ENCODE data around the gene TIMM17A. TPM values are rescaled to one million over a fixed set of nuclear protein-coding genes. Genes with fewer than 3 reads are reported as not detected.

The TIMM17A gene
- total RNA-seq, 1 experiment from 2014 or later: 157 TPM

- ChIA-PET CTCF (interaction anchor here (0.6 to 7.5 kb wide), 2 partner anchors 34 to 43 kb away, joined by 4 to 51 read pairs; no protein-coding TSS in a partner anchor), POLR2A (interaction anchor here (1.1 kb wide), 1 partner anchor 13 kb away, joined by 3 read pairs; no protein-coding TSS in a partner anchor)
- no peak for TF ChIP-seq CTCF (IDR thresholded peaks at IDR 0.05; ENCODE audit: unreplicated experiment)
- intact Hi-C loops (cut with micrococcal nuclease): no loop called here
- Mint-ChIP-seq H3K9me3 (ENCODE audit: unreplicated experiment) (no peaks in the 10 kb centered on the region), H3K4me1 (ENCODE audit: insufficient read depth, unreplicated experiment) (peaks cover 6% of the 10 kb centered on the region), H3K27ac (ENCODE audit: low read depth, unreplicated experiment) (no peak overlapping the region), H3K4me3 (ENCODE audit: unreplicated experiment) (no peak overlapping the region), H3K36me3 (ENCODE audit: insufficient read depth, unreplicated experiment) (no peaks in the 10 kb centered on the region), H3K27me3 (ENCODE audit: insufficient read depth, unreplicated experiment) (no peaks in the 10 kb centered on the region)
- BruUV-seq (replicated peaks): no TSS peak
- DNase-seq (ENCODE audit: unreplicated experiment): no peak
Measured at GRCh38 chr1:201930137-201930536, 25.2 kb upstream of the TIMM17A start.

- no peak for DNase-seq (ENCODE audit: unreplicated experiment)
- Mint-ChIP-seq H3K27ac (ENCODE audit: low read depth, unreplicated experiment) (no peak overlapping the region), H3K4me3 (ENCODE audit: unreplicated experiment) (no peak overlapping the region), H3K4me1 (ENCODE audit: insufficient read depth, unreplicated experiment) (peaks cover 6% of the 10 kb centered on the region), H3K9me3 (ENCODE audit: unreplicated experiment) (no peaks in the 10 kb centered on the region), H3K36me3 (ENCODE audit: insufficient read depth, unreplicated experiment) (no peaks in the 10 kb centered on the region), H3K27me3 (ENCODE audit: insufficient read depth, unreplicated experiment) (no peaks in the 10 kb centered on the region)
- BruUV-seq (replicated peaks): no TSS peak
- ChIA-PET CTCF (interaction anchor here (1.2 kb wide), 2 partner anchors 10 to 37 kb away, joined by 3 to 8 read pairs; no protein-coding TSS in a partner anchor), POLR2A (interaction anchor here (0.6 to 1.1 kb wide), 3 partner anchors 13 to 242 kb away, joined by 3 read pairs; partner anchors contain the start of gene TIMM17A)
- no peak for TF ChIP-seq CTCF (IDR thresholded peaks at IDR 0.05; ENCODE audit: unreplicated experiment)
- intact Hi-C loops (cut with micrococcal nuclease): no loop called here
Measured at GRCh38 chr1:201930803-201931202, 24.5 kb upstream of the TIMM17A start.

- Mint-ChIP-seq H3K4me3 (ENCODE audit: unreplicated experiment) (no peak overlapping the region), H3K4me1 (ENCODE audit: insufficient read depth, unreplicated experiment) (peaks cover 12% of the 10 kb centered on the region), H3K27me3 (ENCODE audit: insufficient read depth, unreplicated experiment) (no peaks in the 10 kb centered on the region), H3K9me3 (ENCODE audit: unreplicated experiment) (no peaks in the 10 kb centered on the region), H3K36me3 (ENCODE audit: insufficient read depth, unreplicated experiment) (no peaks in the 10 kb centered on the region), H3K27ac (ENCODE audit: low read depth, unreplicated experiment) (no peak overlapping the region)
- ChIA-PET CTCF (interaction anchor here (0.9 to 1.0 kb wide), 2 partner anchors 8 to 38 kb away, joined by 3 to 6 read pairs; no protein-coding TSS in a partner anchor), POLR2A (interaction anchor here (0.6 to 0.7 kb wide), 2 partner anchors 15 to 89 kb away, joined by 3 read pairs; no protein-coding TSS in a partner anchor)
- intact Hi-C loops (cut with micrococcal nuclease): no loop called here
- TF ChIP-seq CTCF (IDR thresholded peaks at IDR 0.05; ENCODE audit: unreplicated experiment): no peak
- DNase-seq (ENCODE audit: unreplicated experiment): peak; percentile 37
- no TSS peak for BruUV-seq (replicated peaks)
Measured at GRCh38 chr1:201933840-201934430, 21.4 kb upstream of the TIMM17A start.

- Mint-ChIP-seq H3K27ac (ENCODE audit: low read depth, unreplicated experiment) (peak overlapping the region; percentile 43), H3K36me3 (ENCODE audit: insufficient read depth, unreplicated experiment) (no peaks in the 10 kb centered on the region)
- peak; percentile 53 for DNase-seq (ENCODE audit: unreplicated experiment)
Measured at GRCh38 chr1:201937624-201938213, 17.6 kb upstream of the TIMM17A start.

More at GRCh38 chr1:201937624-201938213, 17.6 kb upstream of the TIMM17A start:
- H3K4me3 Mint-ChIP-seq (ENCODE audit: unreplicated experiment): no peak overlapping the region
- no TSS peak for BruUV-seq (replicated peaks)
- H3K27me3 Mint-ChIP-seq (ENCODE audit: insufficient read depth, unreplicated experiment): no peaks in the 10 kb centered on the region
- no peaks in the 10 kb centered on the region for H3K9me3 Mint-ChIP-seq (ENCODE audit: unreplicated experiment)
- CTCF ChIA-PET: interaction anchor here (0.6 to 3.0 kb wide), 7 partner anchors 20 to 290 kb away, joined by 3 to 23 read pairs (median 4); no protein-coding TSS in a partner anchor
- intact Hi-C loops (cut with micrococcal nuclease): no loop called here
- peaks cover 12% of the 10 kb centered on the region for H3K4me1 Mint-ChIP-seq (ENCODE audit: insufficient read depth, unreplicated experiment)
- POLR2A ChIA-PET: interaction anchor here (0.6 to 2.2 kb wide), 6 partner anchors 9 to 887 kb away, joined by 3 to 10 read pairs (median 4); partner anchors contain the start of genes LMOD1 and TIMM17A
- TF ChIP-seq CTCF (IDR thresholded peaks at IDR 0.05; ENCODE audit: unreplicated experiment): no peak
